GM19324 (cell line): ENCODE measurements around the gene TACC2.

Source experiments
- ATAC-seq: cut with Tn5 transposase; IDR thresholded peaks from one replicate; pipeline ENCODE4 v1.9.1; 2021; ENCODE audit warnings: mild to moderate bottlenecking, moderate library complexity; ENCODE audit not compliant: unreplicated experiment, low FRiP score

The TACC2 gene

DNA sequence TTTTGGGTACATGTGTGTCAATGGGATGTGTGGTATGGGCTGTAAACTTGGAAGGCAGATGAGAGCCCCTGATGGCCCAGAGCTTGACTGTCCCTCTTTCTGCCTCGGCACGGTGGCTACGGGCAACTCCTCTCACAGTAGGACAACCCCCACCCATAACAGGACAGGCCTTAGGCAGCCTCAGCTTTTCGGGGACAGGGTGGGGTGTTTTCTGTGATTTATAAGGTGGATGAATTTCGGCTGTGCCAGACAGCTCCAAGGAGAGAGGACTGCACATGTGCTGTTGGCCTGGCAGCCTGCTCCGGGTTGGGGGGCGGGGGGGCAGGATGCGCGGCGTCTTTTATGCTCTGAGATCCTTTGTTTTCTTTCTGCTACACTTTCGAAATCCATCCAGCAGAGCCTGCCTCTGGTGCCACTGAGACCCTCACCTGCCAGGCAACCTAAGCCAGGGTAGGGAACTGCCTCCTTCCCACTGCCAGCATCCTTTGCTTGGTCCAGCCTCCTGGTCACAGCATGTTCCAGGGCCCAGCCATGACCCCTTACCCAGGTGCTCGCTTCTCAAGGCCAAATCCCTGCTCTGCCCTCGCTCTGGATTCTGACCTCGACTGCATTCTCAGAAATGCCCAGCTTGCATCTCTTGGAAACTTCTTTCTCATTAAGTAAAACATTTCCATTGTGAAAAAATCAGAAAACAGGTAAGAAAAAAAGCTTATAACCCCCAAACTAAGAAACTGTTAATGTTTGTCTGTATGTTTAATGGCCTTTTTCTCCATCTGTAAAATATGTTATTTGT, 266.7 kb downstream of the TACC2 start:
- no peak for ATAC-seq

DNA sequence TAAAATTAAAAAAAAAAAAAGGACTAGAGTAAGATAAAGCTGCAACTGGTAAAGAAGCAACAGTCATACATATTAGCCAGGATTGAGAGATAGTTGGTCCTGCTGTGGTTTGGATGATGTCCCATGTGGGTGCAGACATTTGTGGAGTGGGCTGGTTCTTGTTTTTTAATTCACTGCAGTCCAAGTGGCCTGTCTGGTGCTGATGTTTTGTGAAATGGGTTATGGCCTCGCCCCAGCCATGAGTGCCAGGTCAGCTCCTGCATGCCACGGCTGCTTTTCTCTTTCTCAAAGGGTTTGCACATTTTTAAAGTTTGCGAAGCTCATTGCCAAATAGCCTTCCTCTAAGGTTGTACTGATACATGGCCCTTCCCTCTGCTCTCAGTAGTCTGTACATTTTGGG, 268.1 kb downstream of the TACC2 start:
- no peak for ATAC-seq

- no peak for ATAC-seq
These were observed 269.4 kb downstream of the TACC2 start for GRCh38 chr10:122258136-122259074.

- no peak for ATAC-seq
These were observed 270.1 kb downstream of the TACC2 start for GRCh38 chr10:122259075-122259466.

GRCh38 chr10:122261584-122261983, 272.6 kb downstream of the TACC2 start:
- ATAC-seq = no peak

GRCh38 chr10:122263971-122264370, 275.0 kb downstream of the TACC2 start:
- no peak for ATAC-seq

- no peak for ATAC-seq
These were observed 275.5 kb downstream of the TACC2 start for GRCh38 chr10:122264436-122264835.

GRCh38 chr10:122264931-122265330, 276.0 kb downstream of the TACC2 start:
- no peak for ATAC-seq

DNA sequence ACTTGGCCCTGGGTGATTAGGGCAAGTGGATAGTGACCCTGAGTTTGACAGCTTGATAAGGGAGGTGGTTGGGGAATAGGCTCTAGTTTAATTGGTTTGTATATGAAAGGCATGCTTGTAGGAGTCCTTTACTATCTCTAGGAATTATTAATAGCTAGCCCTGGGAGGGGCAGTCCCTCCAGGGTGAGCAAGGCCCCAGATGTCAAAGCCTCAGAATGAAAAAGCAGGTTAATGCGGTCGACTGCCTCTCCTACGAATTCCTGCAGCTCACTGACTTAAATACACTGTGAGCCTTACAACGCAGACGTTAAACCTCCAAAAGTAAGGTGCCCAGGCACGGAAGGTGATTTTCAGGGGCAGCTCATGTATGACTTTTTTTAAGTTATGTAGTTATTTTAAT, 276.9 kb downstream of the TACC2 start:
- ATAC-seq = no peak

- ATAC-seq = peak; percentile 85
These were observed 279.1 kb downstream of the TACC2 start for GRCh38 chr10:122267849-122268737.

DNA sequence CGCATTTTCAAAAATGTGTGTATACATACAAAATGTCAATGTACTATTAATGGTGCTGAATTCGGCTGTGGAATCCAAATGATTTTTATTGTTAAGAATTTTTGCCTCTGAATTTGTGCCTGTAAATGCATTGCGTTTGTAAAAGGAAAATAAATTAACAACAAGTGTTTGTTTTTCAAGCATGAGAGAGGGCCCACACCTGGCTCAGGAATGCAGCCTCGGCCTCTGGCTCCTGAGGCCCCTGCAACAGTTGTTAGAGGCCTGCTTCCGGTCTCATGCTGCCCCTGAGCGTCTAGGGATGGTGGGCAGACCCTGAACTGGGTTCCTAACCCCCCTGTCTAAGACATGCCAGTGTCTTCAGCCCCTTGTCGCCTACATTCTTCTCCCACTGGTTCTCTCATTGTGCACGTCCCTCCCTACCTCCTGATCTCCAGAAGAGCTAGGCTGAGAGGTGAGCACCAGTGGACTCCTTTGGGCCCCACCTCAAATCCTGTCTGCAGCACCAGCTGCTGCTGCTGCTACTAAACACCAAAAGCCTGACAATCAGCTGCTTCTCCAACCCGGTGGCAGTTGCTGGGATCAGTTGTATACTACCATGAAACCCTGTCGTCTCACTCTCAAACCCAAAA, 280.2 kb downstream of the TACC2 start:
- ATAC-seq = no peak

DNA sequence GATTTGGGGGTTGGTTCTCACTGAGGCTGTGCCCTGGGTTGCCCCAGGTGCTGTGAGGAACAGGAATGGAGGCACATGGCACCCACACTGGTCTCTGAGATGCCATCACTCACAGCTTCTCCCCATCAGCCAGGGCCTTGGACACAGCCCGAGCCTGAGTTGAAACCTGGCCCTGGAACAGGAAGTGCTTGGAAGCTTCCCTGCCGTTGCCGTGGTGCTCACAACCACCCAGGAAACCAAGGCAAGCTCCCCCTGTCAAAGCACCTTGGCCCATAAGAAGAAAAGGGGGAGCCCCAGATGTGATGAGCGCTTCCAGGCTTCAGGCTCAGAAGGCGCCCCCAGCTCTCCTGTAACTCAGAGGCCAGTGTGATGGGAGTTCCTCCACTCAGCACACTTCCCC, 282.1 kb downstream of the TACC2 start, which contains the start of gene BTBD16:
TSS of gene BTBD16 (plus strand) at position 221 of the 400 bp plus-strand sequence. CDS start 3,786 bp downstream, outside the sequence.
- ATAC-seq = no peak

- no peak for ATAC-seq
These were observed 285.1 kb downstream of the TACC2 start for GRCh38 chr10:122273966-122274545.

DNA sequence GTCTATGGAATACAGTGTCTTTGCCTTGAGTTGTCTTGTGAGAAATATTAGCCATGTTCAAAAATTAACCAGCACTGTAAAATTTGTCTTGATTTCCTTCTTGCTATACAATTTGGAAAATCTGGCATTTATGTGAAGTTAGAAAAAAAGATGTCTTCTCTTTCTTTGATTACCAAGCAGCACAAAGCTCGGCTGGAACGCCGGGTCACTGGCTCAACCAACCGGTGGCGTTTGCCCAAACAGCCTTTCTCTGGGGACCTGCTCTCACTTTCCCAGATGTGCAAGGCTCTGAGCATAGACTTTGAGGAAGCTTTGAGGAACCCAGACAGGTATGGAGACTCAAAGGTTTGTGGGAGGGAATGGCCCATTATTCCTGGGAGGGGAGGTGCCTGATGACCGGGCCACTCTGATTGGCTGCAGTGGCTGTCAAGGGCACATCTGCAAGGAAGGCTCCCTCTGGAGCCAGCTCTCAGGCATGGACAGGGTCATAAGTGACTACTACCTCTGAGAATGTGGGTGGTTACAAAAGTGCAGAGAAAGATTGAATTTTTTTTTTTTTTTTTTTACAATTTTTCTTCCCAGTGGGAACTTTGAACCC, 287.7 kb downstream of the TACC2 start:
- ATAC-seq = no peak

- ATAC-seq = no peak
These were observed 288.7 kb downstream of the TACC2 start for GRCh38 chr10:122277526-122278136.

DNA sequence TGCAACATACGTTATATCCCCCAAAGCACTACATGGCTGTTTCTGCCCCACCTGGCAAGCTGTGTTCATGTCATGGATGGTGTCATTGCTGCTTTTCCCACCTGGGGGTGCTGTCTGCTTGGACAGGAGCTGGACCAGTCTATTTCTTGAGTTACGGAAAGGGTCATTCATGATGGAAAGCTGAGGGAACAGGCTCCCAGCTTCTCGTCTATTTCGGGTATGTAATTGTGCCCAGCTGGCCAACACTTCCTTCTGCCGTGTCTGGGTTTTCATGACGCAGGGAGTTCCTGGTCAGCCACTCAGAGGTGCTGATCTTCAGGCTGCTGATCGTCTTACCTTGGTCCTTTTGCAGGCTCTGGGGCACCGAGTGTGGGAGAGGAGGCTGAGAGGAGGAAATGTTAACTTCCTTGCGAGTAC, 290.8 kb downstream of the TACC2 start:
- no peak for ATAC-seq

DNA sequence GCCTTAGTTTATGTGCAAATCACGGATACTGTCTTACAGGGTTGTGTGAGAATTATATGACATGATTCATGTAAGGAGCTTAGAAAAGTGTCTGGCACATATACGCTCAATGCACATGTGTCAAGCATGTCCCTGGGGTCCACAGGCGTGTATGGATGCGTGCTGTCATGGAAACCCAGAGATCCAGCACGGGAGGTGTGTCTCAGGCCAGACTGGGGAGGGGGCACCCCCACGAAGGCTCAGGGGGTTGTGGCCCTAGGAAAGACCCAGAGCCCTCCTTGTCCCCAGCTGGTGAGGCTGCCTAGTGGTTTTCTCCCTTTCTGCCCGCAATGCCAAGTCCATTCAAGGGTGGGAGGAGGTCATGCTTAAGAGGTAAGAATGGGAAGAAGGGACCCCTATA, 291.2 kb downstream of the TACC2 start:
- ATAC-seq = no peak

DNA sequence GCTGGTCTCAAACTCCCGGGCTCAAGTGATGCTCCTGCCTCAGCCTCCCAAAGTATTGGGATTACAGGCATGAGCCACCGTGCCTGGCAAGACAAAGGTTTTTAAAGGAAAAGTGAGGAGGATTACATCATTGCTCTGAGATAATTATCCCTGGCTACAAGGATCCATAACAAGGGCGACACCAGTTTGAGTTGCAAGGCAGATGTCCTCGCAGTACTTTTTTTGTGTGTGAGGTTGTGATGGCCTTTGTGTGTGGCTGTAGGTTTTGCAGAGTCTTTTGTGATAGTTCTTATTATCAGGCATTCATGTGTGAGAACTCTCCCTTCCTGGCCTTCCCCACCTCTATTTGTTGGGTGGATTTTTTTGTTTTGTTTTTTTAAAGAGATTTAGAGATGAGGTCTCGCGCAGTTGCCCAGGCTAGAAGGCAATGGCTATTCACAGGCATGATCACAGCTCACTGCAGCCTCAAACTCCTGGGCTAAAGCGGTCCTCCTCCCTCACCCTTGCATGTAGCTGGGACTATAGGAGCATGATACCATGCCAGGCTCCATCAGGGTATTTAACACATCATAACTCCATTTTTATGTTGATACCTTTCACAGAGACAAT, 292.2 kb downstream of the TACC2 start:
- no peak for ATAC-seq
